Erythroblast (primary cell): ENCODE data around the gene PCNA.

Source experiments
- GATA1 ChIP-seq: IDR thresholded peaks from 2 replicates; pipeline ENCODE4 v1.6.1; 2011; ENCODE audit warnings: low read depth, mild to moderate bottlenecking, control low read depth, low read length, moderate library complexity
- POLR2A ChIP-seq: IDR thresholded peaks from 2 replicates; pipeline ENCODE4 v1.6.1; 2011; ENCODE audit warnings: mild to moderate bottlenecking, low read length

GRCh38 chr20:5091902-5092301 is 27.9 kb downstream of the PCNA start:
- TF ChIP-seq POLR2A = no peak
- TF ChIP-seq GATA1 = no peak
